Stimulated activated naive CD8-positive, alpha-beta T cell treated with anti-CD3 and anti-CD28 coated beads, Interleukin-15, Interleukin-2, amounts not matched to agents 100 ng/mL and 50 ng/mL, for 24 hours (primary cell): Measurements from ENCODE around the gene HAAO.

Experiments used
- H3K27ac Mint-ChIP-seq: one replicate; pipeline ENCODE4 v1.8.0; 2021; ENCODE audit warnings: mild to moderate bottlenecking, mixed read lengths
- H3K27me3 Mint-ChIP-seq: one replicate; pipeline ENCODE4 v1.8.0; 2021; ENCODE audit warnings: mixed read lengths
- H3K36me3 Mint-ChIP-seq: one replicate; pipeline ENCODE4 v1.8.0; 2021; ENCODE audit warnings: low read depth, mixed read lengths
- H3K4me1 Mint-ChIP-seq: one replicate; pipeline ENCODE4 v1.8.0; 2021; ENCODE audit warnings: low read depth, mixed read lengths
- H3K4me3 Mint-ChIP-seq: one replicate; pipeline ENCODE4 v1.8.0; 2021; ENCODE audit warnings: mild to moderate bottlenecking, mixed read lengths
- H3K9me3 Mint-ChIP-seq: one replicate; pipeline ENCODE4 v1.8.0; 2021; ENCODE audit warnings: mixed read lengths

Gene HAAO

DNA sequence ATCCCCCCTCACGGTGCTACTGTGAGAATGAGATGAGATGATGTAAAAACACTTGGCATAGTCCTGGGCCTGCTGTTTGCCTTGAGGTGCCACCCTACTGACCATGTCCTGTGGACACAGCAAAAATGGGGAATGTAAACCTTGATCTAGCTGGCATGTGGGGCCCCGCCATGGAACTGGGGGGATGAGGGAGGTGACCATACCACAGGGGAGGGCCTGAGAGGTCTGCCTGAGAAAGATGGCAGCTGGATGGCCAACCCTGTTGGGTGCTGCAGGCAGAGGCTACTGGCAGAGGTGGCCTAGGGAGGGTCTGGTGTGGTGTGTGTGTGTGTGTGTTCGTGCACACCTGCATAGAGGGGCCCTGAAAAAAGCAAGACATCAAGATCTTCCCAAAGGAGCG, 777 bp downstream of the HAAO start:
- no peaks in the 10 kb centered on the region for H3K9me3 Mint-ChIP-seq
- peak overlapping the region; percentile 83 for H3K4me3 Mint-ChIP-seq
- peaks cover 34% of the 10 kb centered on the region for H3K27me3 Mint-ChIP-seq
- H3K27ac Mint-ChIP-seq: no peak overlapping the region
- peaks cover 58% of the 10 kb centered on the region for H3K4me1 Mint-ChIP-seq
- H3K36me3 Mint-ChIP-seq: no peaks in the 10 kb centered on the region

DNA sequence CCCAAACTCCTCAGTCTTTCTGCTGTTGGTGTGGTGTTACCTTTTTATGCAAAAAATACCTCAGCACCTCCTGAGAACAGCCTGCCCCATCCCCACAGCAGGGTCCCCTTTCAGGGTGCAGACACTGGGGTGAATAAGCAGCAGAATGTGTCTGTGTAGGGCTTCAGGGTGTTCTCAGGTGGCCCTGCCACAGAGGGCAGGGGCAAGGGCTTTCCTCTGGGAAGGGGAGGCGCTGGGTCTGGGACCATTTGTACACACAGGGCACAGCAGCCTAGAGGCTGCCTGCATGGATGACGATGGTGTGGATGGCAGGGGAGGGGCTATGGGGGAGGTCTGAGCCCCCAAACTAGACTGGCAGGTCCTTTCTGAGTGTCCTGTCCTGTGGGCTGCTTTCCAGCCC, 2.6 kb downstream of the HAAO start:
- Mint-ChIP-seq H3K4me3 (no peak overlapping the region), H3K27me3 (peaks cover 34% of the 10 kb centered on the region), H3K27ac (no peak overlapping the region), H3K36me3 (no peaks in the 10 kb centered on the region), H3K4me1 (peaks cover 43% of the 10 kb centered on the region), H3K9me3 (no peaks in the 10 kb centered on the region)

DNA sequence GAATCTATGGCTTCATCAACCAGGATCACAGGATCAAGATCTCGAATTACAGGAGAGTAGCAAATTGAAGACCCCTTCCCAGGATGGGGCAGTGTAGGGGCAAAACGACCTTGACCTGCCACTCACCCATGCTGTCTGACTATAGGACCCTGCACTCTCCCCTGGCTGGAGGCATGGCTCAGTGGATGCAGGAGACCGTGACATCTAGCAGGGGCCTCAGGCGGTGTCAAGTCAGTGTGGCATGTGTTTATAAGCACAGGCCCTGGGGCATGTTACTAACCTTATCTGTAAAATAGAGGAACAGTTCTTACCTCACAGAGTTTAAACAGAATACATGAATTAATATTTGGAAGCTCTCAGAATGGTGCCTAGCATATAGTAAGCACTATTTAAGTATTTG, 3.5 kb downstream of the HAAO start:
- Mint-ChIP-seq H3K27me3 (peaks cover 33% of the 10 kb centered on the region), H3K4me1 (peaks cover 36% of the 10 kb centered on the region), H3K27ac (no peak overlapping the region), H3K36me3 (no peaks in the 10 kb centered on the region), H3K9me3 (no peaks in the 10 kb centered on the region), H3K4me3 (no peak overlapping the region)

DNA sequence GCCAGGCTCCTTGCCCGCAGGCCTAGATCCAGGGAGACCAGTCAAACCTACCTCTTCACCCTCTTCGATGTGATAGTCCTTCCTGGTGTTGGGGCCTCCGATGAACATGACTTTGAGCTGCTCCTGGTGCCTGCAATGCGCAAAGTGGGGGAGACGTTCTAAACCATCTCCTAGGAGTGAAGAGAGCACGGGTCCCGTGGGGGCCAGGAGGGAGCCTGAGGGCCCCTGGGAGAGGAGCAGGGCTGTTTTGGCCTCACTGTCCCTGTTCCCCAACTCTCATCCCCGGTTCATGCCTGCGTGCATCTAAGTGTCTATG, 3.9 kb downstream of the HAAO start:
- peaks cover 28% of the 10 kb centered on the region for H3K27me3 Mint-ChIP-seq
- H3K36me3 Mint-ChIP-seq: no peaks in the 10 kb centered on the region
- H3K9me3 Mint-ChIP-seq: no peaks in the 10 kb centered on the region
- no peak overlapping the region for H3K4me3 Mint-ChIP-seq
- no peak overlapping the region for H3K27ac Mint-ChIP-seq
- peaks cover 32% of the 10 kb centered on the region for H3K4me1 Mint-ChIP-seq

DNA sequence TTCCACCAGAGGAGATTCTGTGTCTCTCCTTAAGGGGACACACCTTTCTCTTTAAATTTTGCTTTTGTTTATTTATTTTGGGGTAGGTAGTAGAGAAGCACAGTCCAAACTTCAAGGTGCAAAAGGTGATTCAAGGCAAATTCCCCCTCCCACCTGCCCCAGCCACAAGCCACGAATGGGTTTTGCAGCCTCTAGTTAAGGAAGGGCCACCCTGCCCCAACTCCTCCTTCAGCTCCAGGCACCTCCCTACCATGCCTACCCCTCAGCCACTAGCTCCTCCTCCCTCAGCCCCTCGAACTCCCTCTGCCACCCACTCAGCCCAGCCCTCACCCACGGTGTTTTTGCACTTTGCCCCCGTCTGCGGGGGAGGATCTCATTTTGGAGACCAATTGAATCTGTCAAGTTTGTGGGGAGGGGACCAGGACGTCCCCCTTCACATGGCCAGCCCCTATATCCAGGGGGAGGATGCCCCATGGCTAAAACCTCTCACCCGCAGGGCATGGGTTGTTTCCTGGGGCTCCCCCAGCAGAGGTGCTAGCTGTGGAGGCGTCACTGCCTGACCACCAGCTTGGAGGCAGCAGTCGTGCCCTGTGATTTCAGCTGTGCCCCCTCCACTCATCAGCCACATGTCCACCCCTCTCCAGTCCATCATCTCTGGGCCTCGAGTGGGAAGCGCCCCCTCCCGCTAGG, 4.5 kb downstream of the HAAO start:
- H3K36me3 Mint-ChIP-seq: no peaks in the 10 kb centered on the region
- no peak overlapping the region for H3K27ac Mint-ChIP-seq
- H3K27me3 Mint-ChIP-seq: peaks cover 25% of the 10 kb centered on the region
- H3K4me3 Mint-ChIP-seq: no peak overlapping the region
- H3K9me3 Mint-ChIP-seq: no peaks in the 10 kb centered on the region
- H3K4me1 Mint-ChIP-seq: peaks cover 27% of the 10 kb centered on the region

DNA sequence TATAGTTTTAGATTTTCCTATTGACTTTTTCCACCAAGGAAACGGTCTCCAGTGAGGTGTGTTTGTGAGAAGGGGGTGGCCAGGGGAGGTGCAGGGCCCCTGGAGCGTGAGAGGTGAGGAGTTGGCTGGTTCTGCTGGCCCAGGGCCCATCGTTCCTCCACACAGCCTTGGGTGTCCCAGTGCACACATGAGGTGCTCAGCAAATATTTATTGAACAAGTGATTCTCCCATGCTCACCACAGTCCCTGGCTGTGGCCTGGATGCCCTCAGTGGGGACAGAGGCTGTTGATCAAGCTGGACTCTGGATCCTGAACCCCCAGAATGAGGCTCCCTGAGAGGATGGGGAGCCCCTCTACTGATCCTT, 5.0 kb downstream of the HAAO start:
- H3K27me3 Mint-ChIP-seq: peaks cover 25% of the 10 kb centered on the region
- H3K4me3 Mint-ChIP-seq: no peak overlapping the region
- no peaks in the 10 kb centered on the region for H3K36me3 Mint-ChIP-seq
- no peaks in the 10 kb centered on the region for H3K9me3 Mint-ChIP-seq
- H3K27ac Mint-ChIP-seq: no peak overlapping the region
- H3K4me1 Mint-ChIP-seq: peaks cover 25% of the 10 kb centered on the region

DNA sequence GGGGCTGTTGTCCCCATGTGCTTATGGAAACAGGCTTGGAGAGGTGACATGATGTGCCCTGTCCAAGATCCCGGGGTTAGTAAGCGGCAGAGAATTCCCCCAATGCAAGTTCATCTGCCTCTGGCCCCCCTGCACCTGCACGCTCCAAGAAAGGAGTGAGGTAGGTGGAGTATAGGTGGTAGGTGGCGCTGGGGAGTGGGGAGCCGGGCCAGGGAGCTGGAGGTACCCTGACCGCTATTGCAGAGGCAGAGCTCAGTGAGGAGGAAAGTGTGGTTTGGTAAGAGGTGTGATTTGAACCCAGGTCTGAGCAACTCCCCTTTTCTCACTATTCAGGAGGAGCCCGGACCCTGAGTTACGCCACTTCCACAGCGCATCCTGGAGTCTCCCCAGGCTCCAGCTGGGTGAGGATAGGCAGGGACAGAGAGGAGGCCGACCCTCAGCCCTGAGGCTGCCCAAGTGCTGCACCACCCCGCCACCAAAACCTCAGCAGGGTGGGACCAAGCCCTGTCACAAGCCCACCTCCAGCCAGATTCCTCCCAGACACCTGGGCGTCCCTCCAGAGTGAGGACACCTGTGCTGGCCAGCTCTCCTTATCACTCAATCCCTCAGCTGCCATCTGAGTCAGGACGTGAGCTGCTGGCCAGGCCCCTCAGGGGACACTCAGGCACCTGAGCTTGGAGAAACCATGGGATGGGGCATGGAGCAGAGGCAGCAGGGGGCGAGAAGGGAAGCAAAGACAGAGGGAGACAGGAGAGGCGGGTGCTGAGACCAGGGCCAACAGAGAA, 5.6 kb downstream of the HAAO start:
- Mint-ChIP-seq H3K4me3 (no peak overlapping the region), H3K27ac (no peak overlapping the region), H3K27me3 (peaks cover 20% of the 10 kb centered on the region), H3K36me3 (no peaks in the 10 kb centered on the region), H3K9me3 (no peaks in the 10 kb centered on the region), H3K4me1 (peaks cover 20% of the 10 kb centered on the region)

DNA sequence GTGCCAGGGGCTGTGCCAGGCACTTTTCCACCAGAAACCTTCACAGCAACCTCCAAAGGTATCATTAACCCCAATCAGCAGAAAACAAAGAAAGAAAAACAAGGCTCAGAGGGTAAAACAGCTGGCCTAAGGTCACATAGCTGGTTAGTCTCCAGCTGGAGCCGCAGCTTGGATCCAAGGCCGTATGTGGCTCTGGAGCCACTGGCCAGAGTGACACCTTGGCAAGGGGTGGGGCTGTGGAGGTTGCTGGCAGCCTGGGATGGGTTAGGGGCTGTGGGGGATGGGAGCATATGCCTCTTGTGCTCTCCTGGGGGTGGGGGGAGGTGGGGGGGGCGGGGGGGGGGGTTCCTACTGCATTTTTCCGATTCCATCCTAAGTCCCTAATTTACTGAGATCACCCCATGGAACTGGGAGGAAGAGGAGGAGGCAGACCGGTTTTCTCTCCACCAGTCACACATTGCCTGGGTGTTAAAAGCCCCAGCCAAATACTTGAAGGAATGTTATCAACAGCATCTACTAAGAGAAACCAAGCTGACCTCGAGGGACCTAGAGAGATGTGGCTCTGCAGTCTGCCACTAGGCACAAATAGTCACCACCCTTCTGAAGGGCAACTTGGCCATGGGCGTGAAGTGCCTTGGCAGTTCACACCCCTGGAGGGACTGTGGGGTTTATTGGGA, 8.0 kb downstream of the HAAO start:
- H3K36me3 Mint-ChIP-seq: no peaks in the 10 kb centered on the region
- no peak overlapping the region for H3K4me3 Mint-ChIP-seq
- no peak overlapping the region for H3K27ac Mint-ChIP-seq
- peaks cover 5% of the 10 kb centered on the region for H3K27me3 Mint-ChIP-seq
- H3K9me3 Mint-ChIP-seq: no peaks in the 10 kb centered on the region
- H3K4me1 Mint-ChIP-seq: peaks cover 12% of the 10 kb centered on the region

DNA sequence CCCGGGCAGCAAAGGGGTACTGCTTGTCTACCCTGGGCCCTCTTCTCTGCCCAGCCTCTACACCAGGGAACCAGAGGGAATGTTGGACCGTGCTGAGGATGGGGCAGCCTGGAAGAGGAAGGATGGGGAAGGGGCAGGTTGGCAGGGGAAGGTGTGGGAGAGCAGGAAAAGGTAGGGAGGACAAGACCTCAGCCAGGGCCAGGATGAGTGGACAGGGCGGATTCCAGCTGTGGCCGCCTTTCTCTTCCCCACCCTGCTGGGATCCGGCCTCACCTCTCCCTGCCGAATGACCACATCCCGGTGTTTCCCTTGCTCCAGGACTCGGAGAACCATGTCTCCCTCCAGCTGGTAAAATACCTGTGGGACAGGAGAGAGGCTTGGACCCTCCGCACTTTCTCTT, 8.9 kb downstream of the HAAO start:
- no peak overlapping the region for H3K27ac Mint-ChIP-seq

DNA sequence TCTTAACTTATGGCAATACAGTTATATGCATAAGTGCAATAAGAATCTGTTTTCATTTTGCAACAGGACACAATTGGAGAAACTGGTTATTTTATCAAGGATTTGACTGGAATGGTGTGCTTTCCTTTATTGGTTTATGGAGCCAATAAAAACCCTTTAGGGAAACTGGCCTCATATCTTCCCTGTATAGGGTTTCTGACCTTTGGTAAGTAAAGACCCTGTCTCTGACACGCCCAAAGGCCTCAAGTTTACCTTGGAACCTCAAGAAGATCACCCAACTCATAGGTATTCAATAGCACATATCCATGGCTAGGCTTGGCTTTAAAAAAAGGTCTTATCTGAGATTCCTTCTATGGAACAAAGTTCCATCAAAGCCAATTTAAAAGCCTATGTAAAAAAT, 11.2 kb downstream of the HAAO start:
- H3K9me3 Mint-ChIP-seq: no peaks in the 10 kb centered on the region

More for the DNA sequence above, 8.9 kb downstream of the HAAO start:
- H3K4me3 Mint-ChIP-seq: no peak overlapping the region
- peaks cover 2% of the 10 kb centered on the region for H3K27me3 Mint-ChIP-seq
- H3K36me3 Mint-ChIP-seq: no peaks in the 10 kb centered on the region
- H3K9me3 Mint-ChIP-seq: no peaks in the 10 kb centered on the region
- H3K4me1 Mint-ChIP-seq: peaks cover 9% of the 10 kb centered on the region

DNA sequence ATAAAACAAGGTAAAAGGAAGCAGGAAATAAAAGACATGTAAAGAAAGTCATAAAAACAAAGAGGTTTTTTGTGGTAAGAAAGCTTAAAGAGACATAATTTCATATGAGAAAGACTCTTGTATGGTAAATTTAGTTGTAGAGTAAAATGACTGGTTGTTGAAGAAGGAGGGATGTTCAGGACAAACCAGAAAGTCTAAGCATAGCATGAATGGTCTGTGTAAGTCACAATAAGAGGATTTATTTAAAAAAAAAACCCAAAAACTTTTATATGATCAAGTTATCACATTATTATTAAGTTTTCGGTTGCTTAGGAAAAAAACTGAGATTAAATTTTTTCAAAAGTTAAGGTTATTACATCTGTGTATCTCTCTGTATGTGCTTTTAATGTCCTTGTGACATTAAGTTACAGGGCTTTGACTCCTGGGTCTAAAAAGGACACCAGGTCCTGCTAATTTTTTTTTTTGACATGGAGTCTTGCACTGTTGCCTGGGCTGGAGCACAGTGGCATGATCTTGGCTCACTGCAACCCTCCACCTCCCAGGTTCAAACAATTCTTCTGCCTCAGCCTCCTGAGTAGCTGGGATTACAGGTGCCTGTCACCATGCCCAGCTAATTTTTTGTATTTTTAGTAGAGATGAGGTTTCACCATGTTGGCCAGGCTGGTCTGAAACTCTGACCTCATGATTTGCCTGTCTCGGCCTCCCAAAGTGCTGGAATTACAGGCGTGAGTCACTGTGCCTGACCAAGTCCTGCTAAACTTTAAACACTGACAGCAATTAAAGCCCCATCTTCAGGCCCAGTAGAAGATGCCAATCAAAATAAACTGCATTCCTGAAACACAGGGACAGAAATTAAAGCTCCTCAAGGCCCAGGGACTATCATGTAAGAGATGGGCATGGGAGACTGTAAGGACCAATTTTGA, 14.2 kb downstream of the HAAO start:
- Mint-ChIP-seq H3K27me3 (no peaks in the 10 kb centered on the region), H3K36me3 (peaks cover 8% of the 10 kb centered on the region), H3K4me1 (peaks cover 21% of the 10 kb centered on the region), H3K4me3 (no peak overlapping the region), H3K9me3 (no peaks in the 10 kb centered on the region), H3K27ac (no peak overlapping the region)

More for the DNA sequence above, 11.2 kb downstream of the HAAO start:
- H3K36me3 Mint-ChIP-seq: peaks cover 8% of the 10 kb centered on the region
- no peaks in the 10 kb centered on the region for H3K27me3 Mint-ChIP-seq
- peaks cover 8% of the 10 kb centered on the region for H3K4me1 Mint-ChIP-seq
- no peak overlapping the region for H3K4me3 Mint-ChIP-seq
- H3K27ac Mint-ChIP-seq: no peak overlapping the region

DNA sequence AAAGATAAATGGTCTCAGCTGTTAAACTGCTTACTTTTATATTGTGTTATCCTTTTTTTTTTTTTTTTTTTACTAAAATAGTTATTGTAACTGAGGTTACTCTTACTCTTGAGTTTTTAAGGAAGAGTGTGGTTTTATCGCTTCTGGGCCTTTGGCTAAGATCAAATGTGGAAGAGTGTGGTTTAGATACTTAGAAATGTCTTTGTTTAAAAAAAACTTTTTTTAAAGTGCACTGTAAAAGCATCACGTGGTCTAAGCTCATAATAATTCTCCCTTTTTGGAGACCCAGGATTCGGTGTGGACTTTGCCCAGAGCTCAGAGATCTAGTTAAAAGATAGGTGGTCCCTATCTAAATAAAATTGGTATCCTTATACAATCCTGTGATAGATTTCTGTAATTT, 16.6 kb downstream of the HAAO start:
- Mint-ChIP-seq H3K27ac (peak overlapping the region; percentile 36), H3K36me3 (peaks cover 8% of the 10 kb centered on the region), H3K27me3 (no peaks in the 10 kb centered on the region), H3K9me3 (no peaks in the 10 kb centered on the region), H3K4me3 (no peak overlapping the region), H3K4me1 (peaks cover 21% of the 10 kb centered on the region)

DNA sequence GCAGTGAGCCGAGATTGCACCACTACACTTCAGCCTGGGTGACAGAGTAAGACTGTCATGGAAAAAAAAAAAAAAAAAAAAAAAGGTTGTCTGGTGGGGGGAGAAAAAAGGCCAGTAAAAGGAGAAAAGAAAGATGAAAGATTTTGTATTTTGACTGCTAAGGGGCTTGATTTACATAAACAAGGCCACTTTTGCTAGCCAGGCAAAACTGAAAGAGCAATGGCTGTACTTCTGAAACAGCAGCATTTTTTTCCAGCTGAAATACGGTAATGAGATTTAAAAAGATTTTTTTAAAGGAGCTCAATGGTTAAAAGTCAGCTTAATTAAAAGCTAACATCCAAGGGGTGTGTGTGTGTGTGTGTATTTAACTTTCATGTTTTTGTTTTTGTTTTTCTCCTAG, 17.2 kb downstream of the HAAO start:
- no peak overlapping the region for H3K4me3 Mint-ChIP-seq
- H3K27ac Mint-ChIP-seq: peak overlapping the region; percentile 22
- no peaks in the 10 kb centered on the region for H3K27me3 Mint-ChIP-seq
- peaks cover 8% of the 10 kb centered on the region for H3K36me3 Mint-ChIP-seq
- H3K9me3 Mint-ChIP-seq: no peaks in the 10 kb centered on the region
- peaks cover 21% of the 10 kb centered on the region for H3K4me1 Mint-ChIP-seq

DNA sequence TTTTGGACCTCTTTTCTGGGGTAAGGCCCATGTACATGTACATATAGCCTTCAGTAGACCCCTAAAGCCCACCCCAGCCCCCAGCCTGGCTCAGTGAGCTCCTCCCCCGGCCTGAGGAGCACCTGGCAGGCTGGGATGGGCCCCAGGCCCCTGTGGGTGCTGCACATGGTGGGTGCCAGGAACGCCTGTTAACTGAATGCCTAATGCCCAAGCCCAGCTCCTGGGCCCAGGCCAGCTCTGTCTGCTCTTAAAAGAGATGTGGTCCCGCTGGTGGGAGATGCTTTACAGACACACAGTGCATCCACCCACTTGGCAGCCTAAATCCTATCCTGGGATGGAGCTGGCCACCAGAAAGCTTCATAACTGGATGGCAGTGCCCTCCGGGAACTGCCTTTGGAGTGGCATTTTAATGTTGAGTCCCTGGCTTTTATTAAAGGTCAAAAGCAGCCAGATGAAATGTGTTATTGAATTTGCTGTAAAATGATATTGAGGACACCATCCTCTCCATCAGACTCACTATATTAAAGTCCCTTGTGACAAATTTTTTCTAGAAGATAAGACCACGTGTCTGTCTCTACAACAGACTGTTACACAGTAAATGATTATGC, 20.7 kb downstream of the HAAO start:
- Mint-ChIP-seq H3K9me3 (no peaks in the 10 kb centered on the region), H3K27ac (no peak overlapping the region), H3K4me1 (peaks cover 18% of the 10 kb centered on the region), H3K36me3 (no peaks in the 10 kb centered on the region), H3K4me3 (no peak overlapping the region), H3K27me3 (no peaks in the 10 kb centered on the region)
